Left lung (tissue), 10 donors: Measurements from ENCODE around the gene ANKS3. TPM values are rescaled to one million over a fixed set of nuclear protein-coding genes. Genes with fewer than 3 reads are reported as not detected.
A peak's percentile ranks its signal among the peaks of the same experiment; 100 is the strongest.

ENCODE experiments used
- ATAC-seq: fragments of 200-7000 bp; cut with Tn5 transposase; one replicate; pipeline ENCODE4 v1.9.1; 2020; ENCODE audit warnings: moderate library complexity
- DNase-seq, 4 donors: peaks; one replicate each; pipeline ENCODE4 v3.0.0-alpha.2; 2013 to 2020
- H3K27ac ChIP-seq, 2 donors: fragments of 200-600 bp; sonication (generic) in 1 of 2; one replicate each; pipeline versions ENCODE4 v1.5.0 to v1.8.0; 2020 to 2021
- H3K27me3 ChIP-seq, 2 donors: fragments of 200-600 bp; sonication (generic) in 1 of 2; one replicate each; pipeline versions ENCODE4 v1.5.0 to v1.8.0; 2020 to 2021
- H3K36me3 ChIP-seq, 2 donors: fragments of 200-600 bp; sonication (generic) in 1 of 2; one replicate each; pipeline versions ENCODE4 v1.5.0 to v1.8.0; 2020 to 2021
- H3K4me1 ChIP-seq, 2 donors: fragments of 200-600 bp; one replicate each; pipeline ENCODE4 v1.8.0; 2021
- H3K4me3 ChIP-seq, 2 donors: fragments of 200-600 bp; sonication (generic) in 1 of 2; one replicate each; pipeline versions ENCODE4 v1.5.0 to v1.8.0; 2020 to 2021; ENCODE audit warnings: mild to moderate bottlenecking in 1 of 2
- H3K9me3 ChIP-seq, 2 donors: fragments of 200-600 bp; sonication (generic) in 1 of 2; one replicate each; pipeline versions ENCODE4 v1.5.0 to v1.8.0; 2020 to 2021
- CTCF ChIP-seq, 2 donors: fragments of 200-600 bp; sonication (generic) in 1 of 2; IDR thresholded peaks; one replicate each; pipeline versions ENCODE4 v1.5.0 to v1.8.0; 2021; ENCODE audit warnings: antibody characterized with exemption in 2 of 2
- intact Hi-C, 2 donors: fragments of 100-400 bp; cut with DNase I; formaldehyde crosslinking; loops; one replicate each; pipeline versions ENCODE4 v1.11.2 to v1.14.2; 2022
- polyA plus RNA-seq, 6 donors: library from polyadenylated mRNA; unstranded; fragments of 120-200 nt; gene quantifications; one replicate each; pipeline ENCODE4 v1.2.1, GENCODE V29; 2013; ENCODE audit not compliant: insufficient read length in 6 of 6
- total RNA-seq, 2 donors: library from RNA; stranded (reverse); fragmentation: NEBNext Ultra II Directional; extraction: Animal tissue kit (Norgen Biotek cat#: 25700); gene quantifications; one replicate each; pipeline ENCODE4 v1.2.1, GENCODE V29; 2021
- donor health status: DM: no; HTN: yes; CAD: no.
- donor health status: DM: no; HTN: no; CAD: no.

ANKS3 gene
- total and polyA plus RNA-seq, 8 donors: 16.1 to 32.8 (median 26.7) TPM

- ATAC-seq (peak; percentile 54), DNase-seq (peak in 1 of 4 donors; percentile 75)
- Histone ChIP-seq H3K4me3 (no peak overlapping the region), H3K4me1 (peaks cover 30 to 68% of the 10 kb centered on the region in 2 donors), H3K27me3 (no peaks in the 10 kb centered on the region), H3K36me3 (peaks cover 0 to 60% of the 10 kb centered on the region in 2 donors), H3K27ac (peak overlapping the region; percentile 53 to 67), H3K9me3 (no peaks in the 10 kb centered on the region)
- intact Hi-C loops: no loop called here
- no peak for TF ChIP-seq CTCF (IDR thresholded peaks at IDR 0.05)
Observed at GRCh38 chr16:4664538-4665418, 69.3 kb downstream of the ANKS3 start.

GRCh38 chr16:4663777-4664465 is 70.2 kb downstream of the ANKS3 start:
- Histone ChIP-seq H3K4me1 (peaks cover 30 to 68% of the 10 kb centered on the region in 2 donors), H3K36me3 (peaks cover 0 to 60% of the 10 kb centered on the region in 2 donors), H3K27me3 (no peaks in the 10 kb centered on the region), H3K4me3 (no peak overlapping the region), H3K27ac (peak overlapping the region; percentile 53 to 67), H3K9me3 (no peaks in the 10 kb centered on the region)
- intact Hi-C loops: no loop called here
- DNase-seq (peak in 2 of 4 donors; percentile 35 to 82), ATAC-seq (peak; percentile 2)
- TF ChIP-seq CTCF (IDR thresholded peaks at IDR 0.05): no peak

GRCh38 chr16:4663465-4663776 is 70.7 kb downstream of the ANKS3 start:
- no peak for DNase-seq
- H3K36me3 ChIP-seq: peaks cover 0 to 60% of the 10 kb centered on the region in 2 donors
- peaks cover 30 to 68% of the 10 kb centered on the region in 2 donors for H3K4me1 ChIP-seq
- no peaks in the 10 kb centered on the region for H3K27me3 ChIP-seq
- no peaks in the 10 kb centered on the region for H3K9me3 ChIP-seq
- H3K27ac ChIP-seq: peak overlapping the region in 1 of 2 donors; percentile 67
- no peak overlapping the region for H3K4me3 ChIP-seq
- intact Hi-C loops: no loop called here
- ATAC-seq: no peak
- TF ChIP-seq CTCF (IDR thresholded peaks at IDR 0.05): no peak

- TF ChIP-seq CTCF (IDR thresholded peaks at IDR 0.05): no peak
- Histone ChIP-seq H3K27me3 (no peaks in the 10 kb centered on the region), H3K9me3 (no peaks in the 10 kb centered on the region), H3K4me3 (no peak overlapping the region), H3K4me1 (peaks cover 30 to 60% of the 10 kb centered on the region in 2 donors), H3K27ac (peak overlapping the region; percentile 33 to 34), H3K36me3 (peaks cover 0 to 60% of the 10 kb centered on the region in 2 donors)
- intact Hi-C loops: no loop called here
- DNase-seq (peak in 2 of 4 donors; percentile 67 to 78), ATAC-seq (peak; percentile 40)
Observed at GRCh38 chr16:4661661-4662060, 72.4 kb downstream of the ANKS3 start.

GRCh38 chr16:4660454-4661007 is 73.5 kb downstream of the ANKS3 start:
- H3K4me1 ChIP-seq: peaks cover 30 to 64% of the 10 kb centered on the region in 2 donors
- H3K36me3 ChIP-seq: peaks cover 0 to 60% of the 10 kb centered on the region in 2 donors
- H3K4me3 ChIP-seq: no peak overlapping the region
- no peaks in the 10 kb centered on the region for H3K9me3 ChIP-seq
- intact Hi-C loops: no loop called here
- ATAC-seq (peak; percentile 62), DNase-seq (peak in 3 of 4 donors; percentile 68 to 89 (median 82))
- no peaks in the 10 kb centered on the region for H3K27me3 ChIP-seq
- peak overlapping the region in 1 of 2 donors; percentile 48 for H3K27ac ChIP-seq
- no peak for TF ChIP-seq CTCF (IDR thresholded peaks at IDR 0.05)
